Measurements from ENCODE around the gene ITGBL1. TPM values are rescaled to one million over a fixed set of nuclear protein-coding genes. Genes with fewer than 3 reads are reported as not detected.

ITGBL1 gene
- total and polyA plus RNA-seq, 2 donors: 8.5 to 21.2 TPM

- Histone ChIP-seq H3K27ac (ENCODE audit: low read depth) (no peak overlapping the region), H3K36me3 (ENCODE audit: insufficient read depth) (no peaks in the 10 kb centered on the region), H3K4me1 (ENCODE audit: insufficient read depth) (no peaks in the 10 kb centered on the region), H3K4me3 (ENCODE audit: low read depth, low read length) (no peak overlapping the region)
- DNase-seq (ENCODE audit: extremely low spot score): no peak
- 74% methylated on average over 4 of the region's 4 CpGs for WGBS
Measured at GRCh38 chr13:101649488-101650126, 197.1 kb downstream of the ITGBL1 start.

DNA sequence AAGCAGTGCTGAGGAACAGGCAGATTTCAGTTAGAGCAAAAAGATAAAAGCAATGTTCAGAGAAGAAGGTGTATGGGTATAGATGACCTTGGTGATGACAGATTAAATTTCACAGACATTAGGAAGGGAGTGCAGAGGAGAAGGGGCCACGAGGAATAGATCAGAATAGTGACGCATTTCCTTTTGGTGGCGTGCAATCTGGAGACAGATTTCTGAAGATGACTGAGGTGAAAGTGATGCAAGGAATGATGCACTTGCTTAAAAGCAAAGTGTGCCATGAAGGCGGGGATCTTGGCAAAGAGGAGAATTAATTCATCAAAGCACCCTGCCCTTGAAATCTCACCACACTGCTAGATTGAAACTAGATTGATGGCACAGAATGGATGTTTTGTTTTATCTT lies 202.4 kb downstream of the ITGBL1 start:
- Histone ChIP-seq H3K27ac (ENCODE audit: low read depth) (no peak overlapping the region), H3K36me3 (ENCODE audit: insufficient read depth) (no peaks in the 10 kb centered on the region), H3K4me1 (ENCODE audit: insufficient read depth) (no peaks in the 10 kb centered on the region), H3K4me3 (ENCODE audit: low read depth, low read length) (no peak overlapping the region)
- WGBS: 86% methylated on average over 4 of the region's 4 CpGs
- no peak for DNase-seq (ENCODE audit: extremely low spot score)

DNA sequence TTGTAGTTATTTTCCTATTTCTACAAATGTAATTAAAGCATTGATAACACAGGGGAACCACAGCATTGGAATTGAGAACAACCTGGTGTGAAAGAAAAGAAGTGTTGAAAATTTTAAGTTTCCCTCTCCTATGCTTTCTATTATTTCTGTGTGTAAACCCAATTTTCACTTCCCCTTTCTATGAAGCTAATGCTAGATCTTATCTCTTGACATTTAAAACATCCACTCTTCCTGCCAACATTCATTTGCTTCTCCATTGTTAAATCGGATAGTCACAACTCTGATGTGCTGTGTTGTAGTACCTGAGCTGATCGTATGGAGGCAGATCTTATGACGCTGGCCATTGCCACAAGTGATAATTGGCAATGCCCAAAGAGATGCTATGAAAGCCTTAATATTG lies 203.0 kb downstream of the ITGBL1 start:
- no peak overlapping the region for H3K4me3 ChIP-seq (ENCODE audit: low read depth, low read length)
- DNase-seq (ENCODE audit: extremely low spot score): no peak
- 81% methylated on average over 3 of the region's 3 CpGs for WGBS
- no peaks in the 10 kb centered on the region for H3K4me1 ChIP-seq (ENCODE audit: insufficient read depth)
- H3K27ac ChIP-seq (ENCODE audit: low read depth): no peak overlapping the region
- no peaks in the 10 kb centered on the region for H3K36me3 ChIP-seq (ENCODE audit: insufficient read depth)

DNA sequence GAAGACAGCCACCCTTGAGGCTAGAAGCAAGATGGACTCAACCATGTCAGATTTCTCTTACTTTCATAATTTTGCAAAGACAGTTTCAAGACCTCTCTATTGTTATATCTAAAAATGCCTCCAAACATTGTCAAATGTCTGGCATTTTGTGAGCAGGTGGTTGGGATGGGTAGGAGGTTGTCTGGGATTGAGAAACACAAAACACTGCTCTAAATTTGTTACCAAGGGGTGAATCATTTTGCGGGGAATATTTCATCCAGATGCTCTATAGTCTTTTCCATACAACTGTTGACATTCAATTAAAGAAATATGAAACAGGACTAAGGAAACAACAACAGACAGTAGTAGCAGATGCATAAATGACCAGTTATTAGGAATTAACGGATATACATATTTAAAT lies 208.2 kb downstream of the ITGBL1 start:
- no peak overlapping the region for H3K4me3 ChIP-seq (ENCODE audit: low read depth, low read length)
- H3K4me1 ChIP-seq (ENCODE audit: insufficient read depth): no peaks in the 10 kb centered on the region
- H3K27ac ChIP-seq (ENCODE audit: low read depth): no peak overlapping the region
- DNase-seq (ENCODE audit: extremely low spot score): no peak
- H3K36me3 ChIP-seq (ENCODE audit: insufficient read depth): no peaks in the 10 kb centered on the region
- WGBS: 93% methylated on average over 2 of the region's 2 CpGs

GRCh38 chr13:101661839-101662238 lies 209.4 kb downstream of the ITGBL1 start:
- Histone ChIP-seq H3K4me3 (ENCODE audit: low read depth, low read length) (no peak overlapping the region), H3K27ac (ENCODE audit: low read depth) (no peak overlapping the region), H3K4me1 (ENCODE audit: insufficient read depth) (no peaks in the 10 kb centered on the region), H3K36me3 (ENCODE audit: insufficient read depth) (no peaks in the 10 kb centered on the region)
- WGBS: 30% methylated on average over 4 of the region's 4 CpGs
- DNase-seq (ENCODE audit: extremely low spot score): no peak

DNA sequence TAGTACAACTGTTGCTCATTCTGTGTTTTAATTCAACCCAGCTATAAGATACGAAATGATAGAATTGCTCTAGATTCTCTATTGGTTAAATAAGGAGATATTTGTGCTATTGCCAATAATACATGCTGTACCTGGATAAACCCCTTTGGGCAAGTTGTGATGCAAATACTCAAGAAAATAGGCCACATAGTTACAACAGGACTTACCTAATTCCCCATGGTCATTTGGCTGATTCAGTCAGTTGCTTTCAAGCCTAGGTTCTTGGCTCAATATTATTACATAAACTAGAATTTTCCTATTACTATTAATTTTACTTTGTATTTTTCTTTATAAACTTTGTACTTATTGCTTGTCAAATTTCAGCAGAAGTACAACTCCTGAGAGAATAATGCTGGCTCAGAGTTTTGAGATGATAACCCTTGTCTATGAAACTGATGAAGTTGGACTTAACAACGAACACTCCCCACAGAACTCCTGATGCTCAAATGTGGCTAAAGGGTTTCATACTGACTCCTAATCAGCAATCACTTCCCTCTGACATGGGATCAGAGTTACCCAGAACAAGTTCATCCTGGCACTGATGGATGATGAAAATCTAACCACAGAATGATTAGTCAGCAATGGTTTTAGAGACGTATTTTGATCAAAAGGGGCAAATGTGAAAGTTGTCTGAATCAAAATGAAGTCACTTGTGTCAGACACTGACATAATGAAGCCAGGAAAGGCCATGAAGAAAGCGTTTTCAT lies 221.1 kb downstream of the ITGBL1 start:
- no peaks in the 10 kb centered on the region for H3K4me1 ChIP-seq (ENCODE audit: insufficient read depth)
- DNase-seq (ENCODE audit: extremely low spot score): no peak
- no peak overlapping the region for H3K4me3 ChIP-seq (ENCODE audit: low read depth, low read length)
- H3K27ac ChIP-seq (ENCODE audit: low read depth): no peak overlapping the region
- WGBS: 64% methylated on average over 4 of the region's 4 CpGs
- H3K36me3 ChIP-seq (ENCODE audit: insufficient read depth): no peaks in the 10 kb centered on the region

- DNase-seq (ENCODE audit: extremely low spot score): no peak
- H3K4me1 ChIP-seq (ENCODE audit: insufficient read depth): no peaks in the 10 kb centered on the region
- no peak overlapping the region for H3K4me3 ChIP-seq (ENCODE audit: low read depth, low read length)
- H3K36me3 ChIP-seq (ENCODE audit: insufficient read depth): no peaks in the 10 kb centered on the region
- no peak overlapping the region for H3K27ac ChIP-seq (ENCODE audit: low read depth)
Measured at GRCh38 chr13:101681834-101682233, 229.4 kb downstream of the ITGBL1 start.

DNA sequence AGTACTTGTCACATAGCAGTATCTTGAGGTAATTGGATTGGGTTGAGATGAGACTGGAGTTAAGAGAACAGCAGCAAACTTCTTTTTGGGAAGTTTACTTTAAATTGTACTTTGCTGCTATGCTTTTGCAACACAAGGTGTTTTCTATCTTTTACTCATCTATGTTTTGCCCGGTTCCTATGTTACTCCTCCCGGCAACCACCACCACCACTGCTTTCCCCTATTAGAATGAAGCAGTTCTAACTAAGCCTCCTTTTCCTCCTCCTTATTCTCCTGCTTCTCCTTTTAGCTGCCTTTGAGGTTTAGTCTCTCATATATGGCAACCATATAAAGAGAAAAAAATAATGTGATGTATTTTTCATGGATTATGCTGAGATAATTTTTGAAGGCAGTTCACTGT lies 233.5 kb downstream of the ITGBL1 start:
- Histone ChIP-seq H3K4me3 (ENCODE audit: low read depth, low read length) (no peak overlapping the region), H3K4me1 (ENCODE audit: insufficient read depth) (no peaks in the 10 kb centered on the region), H3K36me3 (ENCODE audit: insufficient read depth) (no peaks in the 10 kb centered on the region), H3K27ac (ENCODE audit: low read depth) (no peak overlapping the region)
- 78% methylated on average over 2 of the region's 2 CpGs for WGBS
- no peak for DNase-seq (ENCODE audit: extremely low spot score)

- no peaks in the 10 kb centered on the region for H3K36me3 ChIP-seq (ENCODE audit: insufficient read depth)
- no peak overlapping the region for H3K4me3 ChIP-seq (ENCODE audit: low read depth, low read length)
- H3K27ac ChIP-seq (ENCODE audit: low read depth): no peak overlapping the region
- WGBS: 41% methylated on average over 2 of the region's 2 CpGs
- H3K4me1 ChIP-seq (ENCODE audit: insufficient read depth): no peaks in the 10 kb centered on the region
- no peak for DNase-seq (ENCODE audit: extremely low spot score)
Measured at GRCh38 chr13:101690871-101691270, 238.4 kb downstream of the ITGBL1 start.

GRCh38 chr13:101691341-101691860 lies 238.9 kb downstream of the ITGBL1 start:
- Histone ChIP-seq H3K27ac (ENCODE audit: low read depth) (no peak overlapping the region), H3K4me3 (ENCODE audit: low read depth, low read length) (no peak overlapping the region), H3K4me1 (ENCODE audit: insufficient read depth) (no peaks in the 10 kb centered on the region), H3K36me3 (ENCODE audit: insufficient read depth) (no peaks in the 10 kb centered on the region)
- WGBS: 86% methylated on average over 3 of the region's 3 CpGs
- no peak for DNase-seq (ENCODE audit: extremely low spot score)

GRCh38 chr13:101695870-101696516 lies 243.5 kb downstream of the ITGBL1 start:
- Histone ChIP-seq H3K4me3 (ENCODE audit: low read depth, low read length) (no peak overlapping the region), H3K36me3 (ENCODE audit: insufficient read depth) (no peaks in the 10 kb centered on the region), H3K27ac (ENCODE audit: low read depth) (no peak overlapping the region), H3K4me1 (ENCODE audit: insufficient read depth) (no peaks in the 10 kb centered on the region)
- DNase-seq (ENCODE audit: extremely low spot score): no peak
- WGBS: 76% methylated on average over 4 of the region's 4 CpGs

GRCh38 chr13:101697745-101698144 lies 245.3 kb downstream of the ITGBL1 start:
- 72% methylated on average over 3 of the region's 3 CpGs for WGBS
- Histone ChIP-seq H3K4me1 (ENCODE audit: insufficient read depth) (no peaks in the 10 kb centered on the region), H3K36me3 (ENCODE audit: insufficient read depth) (no peaks in the 10 kb centered on the region), H3K4me3 (ENCODE audit: low read depth, low read length) (no peak overlapping the region), H3K27ac (ENCODE audit: low read depth) (no peak overlapping the region)
- DNase-seq (ENCODE audit: extremely low spot score): no peak

DNA sequence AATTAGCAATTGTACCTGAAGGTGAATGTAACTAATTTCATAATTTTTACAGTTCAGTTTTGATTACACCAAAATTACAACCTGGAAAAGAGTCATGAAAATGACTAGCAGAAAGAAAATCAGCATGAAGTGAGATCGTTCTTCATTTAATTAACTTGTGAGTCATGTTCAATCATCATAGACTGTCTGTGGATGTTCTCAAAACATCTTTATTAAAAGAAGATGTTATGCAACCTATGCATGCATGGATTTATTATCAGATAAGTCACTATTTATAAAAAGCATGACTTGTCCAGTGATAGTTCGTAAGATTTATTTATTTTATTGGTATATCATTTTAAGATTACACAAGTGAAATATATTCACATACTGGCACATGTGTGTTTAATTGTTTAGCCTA lies 245.9 kb downstream of the ITGBL1 start:
- H3K4me1 ChIP-seq (ENCODE audit: insufficient read depth): no peaks in the 10 kb centered on the region
- H3K36me3 ChIP-seq (ENCODE audit: insufficient read depth): no peaks in the 10 kb centered on the region
- 62% methylated on average over 2 of the region's 2 CpGs for WGBS
- H3K4me3 ChIP-seq (ENCODE audit: low read depth, low read length): no peak overlapping the region
- DNase-seq (ENCODE audit: extremely low spot score): no peak
- no peak overlapping the region for H3K27ac ChIP-seq (ENCODE audit: low read depth)

GRCh38 chr13:101700598-101700997 lies 248.1 kb downstream of the ITGBL1 start:
- H3K4me1 ChIP-seq (ENCODE audit: insufficient read depth): no peaks in the 10 kb centered on the region
- H3K4me3 ChIP-seq (ENCODE audit: low read depth, low read length): no peak overlapping the region
- WGBS: 76% methylated on average over 3 of the region's 3 CpGs
- no peak overlapping the region for H3K27ac ChIP-seq (ENCODE audit: low read depth)
- no peaks in the 10 kb centered on the region for H3K36me3 ChIP-seq (ENCODE audit: insufficient read depth)
- no peak for DNase-seq (ENCODE audit: extremely low spot score)
